ENCODE results near the gene GARS1.

GARS1 gene, protein sequence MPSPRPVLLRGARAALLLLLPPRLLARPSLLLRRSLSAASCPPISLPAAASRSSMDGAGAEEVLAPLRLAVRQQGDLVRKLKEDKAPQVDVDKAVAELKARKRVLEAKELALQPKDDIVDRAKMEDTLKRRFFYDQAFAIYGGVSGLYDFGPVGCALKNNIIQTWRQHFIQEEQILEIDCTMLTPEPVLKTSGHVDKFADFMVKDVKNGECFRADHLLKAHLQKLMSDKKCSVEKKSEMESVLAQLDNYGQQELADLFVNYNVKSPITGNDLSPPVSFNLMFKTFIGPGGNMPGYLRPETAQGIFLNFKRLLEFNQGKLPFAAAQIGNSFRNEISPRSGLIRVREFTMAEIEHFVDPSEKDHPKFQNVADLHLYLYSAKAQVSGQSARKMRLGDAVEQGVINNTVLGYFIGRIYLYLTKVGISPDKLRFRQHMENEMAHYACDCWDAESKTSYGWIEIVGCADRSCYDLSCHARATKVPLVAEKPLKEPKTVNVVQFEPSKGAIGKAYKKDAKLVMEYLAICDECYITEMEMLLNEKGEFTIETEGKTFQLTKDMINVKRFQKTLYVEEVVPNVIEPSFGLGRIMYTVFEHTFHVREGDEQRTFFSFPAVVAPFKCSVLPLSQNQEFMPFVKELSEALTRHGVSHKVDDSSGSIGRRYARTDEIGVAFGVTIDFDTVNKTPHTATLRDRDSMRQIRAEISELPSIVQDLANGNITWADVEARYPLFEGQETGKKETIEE

DNA sequence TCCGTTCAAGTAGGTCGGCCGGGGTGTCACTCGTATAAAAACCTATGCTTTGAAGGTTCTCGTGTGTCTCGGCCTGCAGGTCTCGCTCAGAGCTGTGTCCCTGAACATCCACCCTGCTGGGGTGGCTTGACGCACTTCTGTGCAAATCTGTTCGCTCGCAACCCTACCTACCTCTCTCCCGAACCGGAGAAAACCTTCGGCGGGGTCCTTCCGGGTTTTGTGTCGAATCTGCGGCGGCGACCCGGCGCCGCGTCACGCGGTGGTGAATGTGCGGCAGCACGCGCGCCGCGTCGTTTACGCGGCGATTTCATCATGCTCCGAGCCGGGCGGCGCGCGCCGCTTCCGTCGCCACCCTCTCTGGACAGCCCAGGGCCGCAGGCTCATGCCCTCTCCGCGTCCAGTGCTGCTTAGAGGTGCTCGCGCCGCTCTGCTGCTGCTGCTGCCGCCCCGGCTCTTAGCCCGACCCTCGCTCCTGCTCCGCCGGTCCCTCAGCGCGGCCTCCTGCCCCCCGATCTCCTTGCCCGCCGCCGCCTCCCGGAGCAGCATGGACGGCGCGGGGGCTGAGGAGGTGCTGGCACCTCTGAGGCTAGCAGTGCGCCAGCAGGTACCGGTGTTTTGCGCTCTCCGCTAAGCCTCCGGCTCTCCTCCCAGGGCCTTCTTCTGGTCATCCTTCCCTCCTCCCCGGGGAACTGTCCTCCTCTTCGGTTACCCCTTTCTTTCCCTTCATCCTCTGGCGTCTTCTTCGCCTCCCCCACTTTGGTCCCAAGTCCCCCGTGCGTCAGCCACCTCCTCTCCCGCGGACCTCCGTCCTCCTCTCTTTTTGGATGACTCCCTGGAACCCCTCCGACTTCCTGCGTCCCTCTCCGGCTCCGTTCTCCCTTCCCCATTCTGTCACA lies at the start of gene GARS1:
Gene GARS1 (plus strand): TSS at position 339 of the 896 bp plus-strand sequence. CDS start 44 bp downstream, at position 383.
- TF ChIP-seq, protein P1, sequence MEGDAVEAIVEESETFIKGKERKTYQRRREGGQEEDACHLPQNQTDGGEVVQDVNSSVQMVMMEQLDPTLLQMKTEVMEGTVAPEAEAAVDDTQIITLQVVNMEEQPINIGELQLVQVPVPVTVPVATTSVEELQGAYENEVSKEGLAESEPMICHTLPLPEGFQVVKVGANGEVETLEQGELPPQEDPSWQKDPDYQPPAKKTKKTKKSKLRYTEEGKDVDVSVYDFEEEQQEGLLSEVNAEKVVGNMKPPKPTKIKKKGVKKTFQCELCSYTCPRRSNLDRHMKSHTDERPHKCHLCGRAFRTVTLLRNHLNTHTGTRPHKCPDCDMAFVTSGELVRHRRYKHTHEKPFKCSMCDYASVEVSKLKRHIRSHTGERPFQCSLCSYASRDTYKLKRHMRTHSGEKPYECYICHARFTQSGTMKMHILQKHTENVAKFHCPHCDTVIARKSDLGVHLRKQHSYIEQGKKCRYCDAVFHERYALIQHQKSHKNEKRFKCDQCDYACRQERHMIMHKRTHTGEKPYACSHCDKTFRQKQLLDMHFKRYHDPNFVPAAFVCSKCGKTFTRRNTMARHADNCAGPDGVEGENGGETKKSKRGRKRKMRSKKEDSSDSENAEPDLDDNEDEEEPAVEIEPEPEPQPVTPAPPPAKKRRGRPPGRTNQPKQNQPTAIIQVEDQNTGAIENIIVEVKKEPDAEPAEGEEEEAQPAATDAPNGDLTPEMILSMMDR (IDR thresholded peaks at IDR 0.05): no peak
- H3K4me3 Mint-ChIP-seq: peak within 1 kb of the TSS; percentile 100

DNA sequence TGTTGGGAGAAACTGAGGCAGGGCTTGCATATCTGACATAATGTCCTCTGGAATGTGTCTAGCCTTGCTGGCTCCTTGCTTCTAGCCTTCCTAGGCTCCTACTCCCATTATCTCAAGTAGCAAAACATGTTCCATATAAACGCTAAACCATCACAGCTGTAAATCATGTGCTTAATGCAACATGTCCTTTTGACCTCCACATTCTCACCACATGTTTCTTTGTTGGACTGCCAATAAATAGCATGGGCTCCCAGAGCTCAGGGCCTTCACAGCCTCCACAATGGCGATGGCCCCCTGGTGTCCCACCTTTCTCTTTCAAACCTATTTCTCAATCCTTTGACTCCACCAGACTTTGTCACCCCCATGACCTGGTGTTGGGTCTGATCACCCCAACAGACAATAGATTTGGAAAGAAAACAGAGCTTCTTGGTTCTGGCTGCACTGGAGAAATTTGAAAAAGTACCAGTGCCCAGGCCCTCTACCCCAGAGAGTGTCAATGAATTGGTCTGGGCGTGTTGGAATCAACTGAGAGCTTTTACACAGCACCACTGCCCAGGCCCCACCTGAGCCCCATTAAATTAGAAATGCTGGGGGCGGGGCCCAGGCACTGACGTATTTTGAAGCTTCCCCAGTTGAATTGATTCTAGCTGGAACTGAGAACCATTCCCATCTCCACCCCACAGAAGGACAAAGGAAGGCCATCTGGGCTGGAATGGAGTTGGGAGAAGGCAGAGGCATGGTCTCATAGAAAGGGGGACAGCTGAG lies 48.7 kb upstream of the GARS1 start:
- DNase-seq: no peak
- H3K27ac Mint-ChIP-seq: no peak overlapping the region
- no peaks in the 10 kb centered on the region for H3K27me3 Mint-ChIP-seq (ENCODE audit: low read depth, poor library complexity)

More for the DNA sequence above, at the start of gene GARS1:
- peak within 1 kb of the TSS; percentile 99 for H3K27ac Mint-ChIP-seq
- peak; percentile 85 for DNase-seq
- H3K36me3 Mint-ChIP-seq (ENCODE audit: low read depth): peaks cover 41% of the 10 kb centered on the region
- H3K4me1 Mint-ChIP-seq: peaks cover 37% of the 10 kb centered on the region
- H3K27me3 Mint-ChIP-seq (ENCODE audit: low read depth, poor library complexity): peaks cover 4% of the 10 kb centered on the region
- peaks cover 2% of the 10 kb centered on the region for H3K9me3 Mint-ChIP-seq

DNA sequence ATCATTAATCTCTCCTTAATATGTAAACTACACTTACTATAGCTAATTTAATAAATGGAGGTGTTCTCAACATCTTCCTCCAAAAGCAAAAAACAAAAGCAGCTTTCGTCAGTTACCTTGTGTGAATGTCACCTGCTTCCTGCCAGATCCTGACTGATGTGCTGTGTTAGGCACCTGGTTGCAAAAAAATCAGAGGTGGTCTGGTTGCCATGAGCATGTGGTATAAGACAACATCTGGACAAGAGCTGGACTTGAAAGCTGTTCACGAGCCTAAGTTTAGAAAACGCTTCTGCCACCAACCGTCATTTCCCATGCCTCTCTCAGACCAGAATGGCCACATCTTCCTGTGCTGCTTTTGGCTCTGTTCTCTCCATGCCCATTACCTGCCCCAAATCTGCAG lies 48.1 kb upstream of the GARS1 start:
- H3K27me3 Mint-ChIP-seq (ENCODE audit: low read depth, poor library complexity): no peaks in the 10 kb centered on the region
- H3K4me3 Mint-ChIP-seq: no peak overlapping the region
- H3K36me3 Mint-ChIP-seq (ENCODE audit: low read depth): peaks cover 14% of the 10 kb centered on the region
- TF ChIP-seq, protein P1 (IDR thresholded peaks at IDR 0.05): no peak
- H3K27ac Mint-ChIP-seq: no peak overlapping the region
- DNase-seq: no peak
- peaks cover 6% of the 10 kb centered on the region for H3K9me3 Mint-ChIP-seq
- peaks cover 30% of the 10 kb centered on the region for H3K4me1 Mint-ChIP-seq

More for the DNA sequence above, 48.7 kb upstream of the GARS1 start:
- H3K4me3 Mint-ChIP-seq: no peak overlapping the region
- TF ChIP-seq, protein P1 (IDR thresholded peaks at IDR 0.05): no peak
- peaks cover 14% of the 10 kb centered on the region for H3K36me3 Mint-ChIP-seq (ENCODE audit: low read depth)
- peaks cover 6% of the 10 kb centered on the region for H3K9me3 Mint-ChIP-seq
- H3K4me1 Mint-ChIP-seq: peaks cover 30% of the 10 kb centered on the region

DNA sequence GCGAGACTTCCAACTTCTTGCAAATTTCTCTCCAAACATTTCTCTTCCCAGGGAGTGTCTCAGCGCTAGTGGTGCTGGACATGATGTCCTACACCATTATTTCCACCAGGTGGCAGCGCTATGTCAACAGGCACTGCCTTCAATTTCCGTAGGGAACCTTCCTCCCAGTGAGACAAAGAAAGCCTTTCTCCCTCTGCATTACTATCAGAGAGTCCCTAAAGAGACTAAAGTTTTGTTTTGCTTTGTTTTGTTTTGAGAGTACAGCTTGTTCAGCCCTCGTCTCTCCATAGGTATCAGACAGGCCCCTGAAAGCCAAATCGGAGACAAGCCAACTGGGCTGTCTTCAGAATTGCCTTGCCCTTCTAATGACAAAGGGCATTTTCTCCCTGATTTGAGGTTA lies 45.8 kb upstream of the GARS1 start:
- TF ChIP-seq, protein P1 (IDR thresholded peaks at IDR 0.05): peak; percentile 80
- Mint-ChIP-seq H3K27ac (peak overlapping the region; percentile 64), H3K36me3 (ENCODE audit: low read depth) (peaks cover 16% of the 10 kb centered on the region), H3K9me3 (peaks cover 3% of the 10 kb centered on the region), H3K4me3 (no peak overlapping the region), H3K27me3 (ENCODE audit: low read depth, poor library complexity) (no peaks in the 10 kb centered on the region), H3K4me1 (peaks cover 30% of the 10 kb centered on the region)
- DNase-seq: peak; percentile 67

DNA sequence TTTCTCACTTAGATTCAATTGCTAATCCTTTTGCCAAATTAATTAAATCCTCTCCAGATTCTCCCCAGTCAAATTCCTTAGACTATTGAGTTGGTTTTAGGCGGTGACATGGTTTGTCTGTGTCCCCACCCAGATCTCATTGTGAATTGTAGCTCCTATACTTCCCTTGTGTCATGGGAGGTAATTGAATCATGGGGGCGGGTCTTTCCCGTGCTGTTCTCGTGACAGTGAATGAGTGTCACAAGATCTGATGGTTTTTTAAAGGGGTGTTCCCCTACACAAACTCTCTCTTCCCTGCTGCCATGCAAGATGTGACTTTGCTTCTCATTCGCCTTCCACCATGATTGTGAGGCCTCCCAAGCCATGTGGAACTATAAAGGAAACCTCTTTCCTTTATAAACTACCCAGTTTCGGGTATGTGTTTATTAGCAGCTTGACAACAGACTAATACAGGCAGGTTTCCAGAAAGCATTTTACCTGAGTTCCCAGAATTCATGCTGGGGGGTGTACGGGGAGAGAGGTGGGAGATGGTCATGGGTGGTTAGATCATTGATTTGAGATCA lies 44.7 kb upstream of the GARS1 start:
- TF ChIP-seq, protein P1 (IDR thresholded peaks at IDR 0.05): no peak
- no peaks in the 10 kb centered on the region for H3K27me3 Mint-ChIP-seq (ENCODE audit: low read depth, poor library complexity)
- peaks cover 16% of the 10 kb centered on the region for H3K36me3 Mint-ChIP-seq (ENCODE audit: low read depth)
- H3K4me1 Mint-ChIP-seq: peaks cover 30% of the 10 kb centered on the region
- no peak overlapping the region for H3K4me3 Mint-ChIP-seq
- peaks cover 3% of the 10 kb centered on the region for H3K9me3 Mint-ChIP-seq
- DNase-seq: no peak
- H3K27ac Mint-ChIP-seq: no peak overlapping the region

Data from nephron progenitor cell (in vitro differentiated cells).